Measurements from ENCODE around the gene SLC8A1. TPM values are rescaled to one million over a fixed set of nuclear protein-coding genes. Genes with fewer than 3 reads are reported as not detected.

SLC8A1 gene
- total and polyA plus RNA-seq, 2 donors (not counting 1 experiment from before 2014, with no cell fraction given): 0.07 to 0.20 TPM

GRCh38 chr2:40353231-40353630 lies 98.7 kb downstream of the SLC8A1 start:
- Histone ChIP-seq H3K36me3 (replicated peaks in 1 of 2; ENCODE audit: control extremely low read depth in 1 of 2, control insufficient read depth in 1 of 2, extremely low read depth in 1 of 2, insufficient read depth in 2 of 2, low read length in 1 of 2) (no peaks in the 10 kb centered on the region), H3K9me3 (ENCODE audit: control extremely low read depth in 1 of 3, control insufficient read depth in 2 of 3, insufficient read depth in 1 of 3, low read length in 2 of 3) (no peaks in the 10 kb centered on the region), H3K27me3 (replicated peaks in 1 of 4; ENCODE audit: control extremely low read depth in 1 of 4, control insufficient read depth in 3 of 4, insufficient read depth in 4 of 4, low read length in 3 of 4) (no peaks in the 10 kb centered on the region), H3K9ac (ENCODE audit: low read length) (no peak overlapping the region), H3K27ac (ENCODE audit: low read length in 2 of 2) (no peak overlapping the region), H3K4me1 (ENCODE audit: control insufficient read depth in 2 of 2, insufficient read depth in 2 of 2, low read length in 2 of 2) (no peaks in the 10 kb centered on the region), H2AFZ (ENCODE audit: insufficient read depth, low read depth, low read length, poor library complexity, severe bottlenecking) (no peak overlapping the region), H3K79me2 (ENCODE audit: control insufficient read depth, insufficient read depth, low read length) (no peaks in the 10 kb centered on the region), H3K4me3 (ENCODE audit: control extremely low read depth in 1 of 5, extremely low read depth in 1 of 5, insufficient read depth in 1 of 5, low read depth in 2 of 5, low read length in 4 of 5) (no peak overlapping the region), H4K20me1 (ENCODE audit: control insufficient read depth, insufficient read depth, low read length, poor library complexity, severe bottlenecking) (no peaks in the 10 kb centered on the region), H3K4me2 (replicated peaks; ENCODE audit: low read depth, low read length, poor library complexity, severe bottlenecking) (no peak overlapping the region)
- no peaks in the 10 kb centered on the region for H3K4me1 Mint-ChIP-seq
- no peak overlapping the region for H3K4me3 Mint-ChIP-seq
- CTCF ChIA-PET: no interaction called here
- H3K27ac Mint-ChIP-seq: no peak overlapping the region
- intact Hi-C loops (cut with micrococcal nuclease): no loop called here
- ATAC-seq (ENCODE audit: low read depth) (no peak), DNase-seq (no peak)
- no peak for TF ChIP-seq CTCF (IDR thresholded peaks at IDR 0.05)
- no peak for TF ChIP-seq EZH2 (IDR thresholded peaks at IDR 0.05; ENCODE audit: borderline replicate concordance, insufficient read depth, low read depth, low read length, poor library complexity, severe bottlenecking)
- WGBS (ENCODE audit: insufficient coverage): 95% methylated on average over 3 of the region's 5 CpGs
- no peaks in the 10 kb centered on the region for H3K9me3 Mint-ChIP-seq (ENCODE audit: insufficient read depth)
- POLR2A ChIA-PET: no interaction called here
- no peaks in the 10 kb centered on the region for H3K27me3 Mint-ChIP-seq

- Mint-ChIP-seq H3K9me3 (ENCODE audit: insufficient read depth) (no peaks in the 10 kb centered on the region), H3K27ac (no peak overlapping the region), H3K27me3 (no peaks in the 10 kb centered on the region), H3K4me1 (no peaks in the 10 kb centered on the region), H3K4me3 (no peak overlapping the region)
- Histone ChIP-seq H3K9ac (ENCODE audit: low read length) (no peak overlapping the region), H2AFZ (ENCODE audit: insufficient read depth, low read depth, low read length, poor library complexity, severe bottlenecking) (no peak overlapping the region), H3K9me3 (ENCODE audit: control extremely low read depth in 1 of 3, control insufficient read depth in 2 of 3, insufficient read depth in 1 of 3, low read length in 2 of 3) (no peaks in the 10 kb centered on the region), H3K27me3 (replicated peaks in 1 of 4; ENCODE audit: control extremely low read depth in 1 of 4, control insufficient read depth in 3 of 4, insufficient read depth in 4 of 4, low read length in 3 of 4) (no peaks in the 10 kb centered on the region), H3K4me2 (replicated peaks; ENCODE audit: low read depth, low read length, poor library complexity, severe bottlenecking) (no peak overlapping the region), H3K27ac (ENCODE audit: low read length in 2 of 2) (no peak overlapping the region), H3K36me3 (replicated peaks in 1 of 2; ENCODE audit: control extremely low read depth in 1 of 2, control insufficient read depth in 1 of 2, extremely low read depth in 1 of 2, insufficient read depth in 2 of 2, low read length in 1 of 2) (no peaks in the 10 kb centered on the region), H3K4me3 (ENCODE audit: control extremely low read depth in 1 of 5, extremely low read depth in 1 of 5, insufficient read depth in 1 of 5, low read depth in 2 of 5, low read length in 4 of 5) (no peak overlapping the region), H4K20me1 (ENCODE audit: control insufficient read depth, insufficient read depth, low read length, poor library complexity, severe bottlenecking) (no peaks in the 10 kb centered on the region), H3K4me1 (ENCODE audit: control insufficient read depth in 2 of 2, insufficient read depth in 2 of 2, low read length in 2 of 2) (no peaks in the 10 kb centered on the region), H3K79me2 (ENCODE audit: control insufficient read depth, insufficient read depth, low read length) (no peaks in the 10 kb centered on the region)
- POLR2A ChIA-PET: no interaction called here
- WGBS (ENCODE audit: insufficient coverage): 100% methylated on average over 4 of the region's 7 CpGs
- intact Hi-C loops (cut with micrococcal nuclease): no loop called here
- ATAC-seq (ENCODE audit: low read depth): no peak
- CTCF ChIA-PET: no interaction called here
- no peak for TF ChIP-seq EZH2 (IDR thresholded peaks at IDR 0.05; ENCODE audit: borderline replicate concordance, insufficient read depth, low read depth, low read length, poor library complexity, severe bottlenecking)
- DNase-seq: no peak
Measured at GRCh38 chr2:40352703-40353099, 99.2 kb downstream of the SLC8A1 start.

Data from B cell (primary cell).